H9 (cell line): Measurements from ENCODE around the gene CDH5. TPM values are rescaled to one million over a fixed set of nuclear protein-coding genes. Genes with fewer than 3 reads are reported as not detected.

ENCODE experiments used
- DNase-seq: peaks from one replicate; pipeline ENCODE4 v3.0.0-alpha.2; 2017
- H2AFZ ChIP-seq: one replicate; pipeline ENCODE4 v1.6.1; 2013; ENCODE audit warnings: mild to moderate bottlenecking, low read length, control low read depth, moderate library complexity
- H2AK5ac ChIP-seq: 2 replicates; pipeline ENCODE4 v1.6.1; 2013; ENCODE audit warnings: low read length, control low read depth, mixed read lengths; ENCODE audit not compliant: insufficient read length
- H2BK120ac ChIP-seq: one replicate; pipeline ENCODE4 v1.6.1; 2013; ENCODE audit warnings: low read depth, mild to moderate bottlenecking, low read length, control low read depth, inconsistent platforms; ENCODE audit not compliant: poor library complexity, severe bottlenecking
- H2BK12ac ChIP-seq: 2 replicates; pipeline ENCODE4 v1.6.1; 2013; ENCODE audit warnings: low read length, control low read depth, mixed read lengths, low read depth; ENCODE audit not compliant: insufficient read length
- H2BK15ac ChIP-seq: 2 replicates; pipeline ENCODE4 v1.6.1; 2013; ENCODE audit warnings: low read depth, low read length, control low read depth
- H2BK20ac ChIP-seq: one replicate; pipeline ENCODE4 v1.6.1; 2013; ENCODE audit warnings: low read depth, mild to moderate bottlenecking, low read length, control low read depth, inconsistent platforms; ENCODE audit not compliant: poor library complexity, severe bottlenecking
- H2BK5ac ChIP-seq: 2 replicates; pipeline ENCODE4 v1.6.1; 2013; ENCODE audit warnings: low read length, control low read depth, mixed read lengths; ENCODE audit not compliant: insufficient read length
- H3K14ac ChIP-seq: 2 replicates; pipeline ENCODE4 v1.6.1; 2013; ENCODE audit warnings: low read length, control low read depth; ENCODE audit not compliant: insufficient read depth
- H3K18ac ChIP-seq: 2 replicates; pipeline ENCODE4 v1.6.1; 2013; ENCODE audit warnings: low read depth, mild to moderate bottlenecking, mixed read lengths, low read length, control low read depth; ENCODE audit not compliant: insufficient read length
- H3K23ac ChIP-seq: 2 replicates; pipeline ENCODE4 v1.6.1; 2013; ENCODE audit warnings: low read length, control low read depth, mixed read lengths, low read depth; ENCODE audit not compliant: insufficient read length
- H3K23me2 ChIP-seq: 2 replicates; pipeline ENCODE4 v1.6.1; 2013; ENCODE audit warnings: low read depth, mild to moderate bottlenecking, mixed read lengths, low read length, control low read depth; ENCODE audit not compliant: insufficient read length, poor library complexity, severe bottlenecking
- H3K27ac ChIP-seq: 2 replicates; pipeline ENCODE4 v1.5.1; 2013; ENCODE audit warnings: low read length, control low read depth, mixed read lengths, low read depth; ENCODE audit not compliant: insufficient read length
- H3K27me3 ChIP-seq: 2 replicates; pipeline ENCODE4 v1.6.1; 2013; ENCODE audit warnings: low read length, control low read depth, inconsistent platforms; ENCODE audit not compliant: insufficient read depth
- H3K4ac ChIP-seq: 2 replicates; pipeline ENCODE4 v1.6.1; 2013; ENCODE audit warnings: low read depth, mild to moderate bottlenecking, control low read depth, inconsistent platforms, low read length, moderate library complexity
- H3K4me1 ChIP-seq: 2 replicates; pipeline ENCODE4 v1.6.1; 2013; ENCODE audit warnings: low read length, control low read depth, inconsistent platforms; ENCODE audit not compliant: insufficient read depth
- H3K4me2 ChIP-seq: 2 replicates; pipeline ENCODE4 v1.6.1; 2013; ENCODE audit warnings: low read length, control low read depth, mixed read lengths; ENCODE audit not compliant: insufficient read length, insufficient read depth
- H3K56ac ChIP-seq: 2 replicates; pipeline ENCODE4 v1.6.1; 2013; ENCODE audit warnings: low read depth, mild to moderate bottlenecking, mixed read lengths, low read length, control low read depth; ENCODE audit not compliant: insufficient read length
- H3K79me1 ChIP-seq: 2 replicates; pipeline ENCODE4 v1.6.1; 2013; ENCODE audit warnings: low read depth, mild to moderate bottlenecking, moderate library complexity, low read length, control low read depth, inconsistent platforms; ENCODE audit not compliant: insufficient read depth, poor library complexity, severe bottlenecking
- H3K79me2 ChIP-seq: 2 replicates; pipeline ENCODE4 v1.6.1; 2013; ENCODE audit warnings: low read length, control low read depth, inconsistent platforms; ENCODE audit not compliant: insufficient read depth
- H3K9ac ChIP-seq: 2 replicates; pipeline ENCODE4 v1.6.1; 2013; ENCODE audit warnings: low read length, control low read depth, mixed read lengths; ENCODE audit not compliant: insufficient read length; ENCODE audit errors: extremely low read depth
- H3K9me3 ChIP-seq: one replicate; pipeline ENCODE4 v1.6.1; 2013; ENCODE audit warnings: low read depth, low read length, inconsistent platforms; ENCODE audit not compliant: control insufficient read depth
- H3T11ph ChIP-seq: one replicate; pipeline ENCODE4 v1.6.1; 2013; ENCODE audit warnings: mild to moderate bottlenecking, low read length, control low read depth, inconsistent platforms
- H4K20me1 ChIP-seq: one replicate; pipeline ENCODE4 v1.6.1; 2013; ENCODE audit not compliant: control insufficient read depth, insufficient read length, insufficient read depth
- H4K5ac ChIP-seq: 2 replicates; pipeline ENCODE4 v1.6.1; 2013; ENCODE audit warnings: low read depth, mild to moderate bottlenecking, mixed read lengths, low read length, control low read depth; ENCODE audit not compliant: insufficient read length
- H4K8ac ChIP-seq: replicated peaks from 2 replicates; pipeline ENCODE4 v1.6.1; 2013; ENCODE audit warnings: low read length, control low read depth, mixed read lengths, low read depth; ENCODE audit not compliant: insufficient read length
- H4K91ac ChIP-seq: 2 replicates; pipeline ENCODE4 v1.6.1; 2013; ENCODE audit warnings: low read depth, mild to moderate bottlenecking, moderate library complexity, mixed read lengths, low read length, control low read depth; ENCODE audit not compliant: insufficient read length
- H3K27ac Mint-ChIP-seq, 3 experiments: 2 replicates in 2 of 3; 3 replicates in 1 of 3; pipeline ENCODE4 v1.8.0; 2020 to 2021; ENCODE audit warnings: mixed read lengths in 3 of 3, mild to moderate bottlenecking in 1 of 3, moderate library complexity in 1 of 3
- H3K27me3 Mint-ChIP-seq: 2 replicates; pipeline ENCODE4 v1.8.0; 2021; ENCODE audit warnings: low read depth, mild to moderate bottlenecking, moderate library complexity, mixed read lengths
- H3K36me3 Mint-ChIP-seq, 3 experiments: 2 replicates in 2 of 3; 3 replicates in 1 of 3; pipeline ENCODE4 v1.8.0; 2020 to 2021; ENCODE audit warnings: low read depth in 3 of 3, mixed read lengths in 3 of 3; ENCODE audit not compliant: insufficient read depth in 1 of 3
- H3K4me1 Mint-ChIP-seq, 2 experiments: 2 replicates each; pipeline ENCODE4 v1.8.0; 2020; ENCODE audit warnings: mixed read lengths in 2 of 2
- H3K4me3 Mint-ChIP-seq, 2 experiments: 2 replicates in 1 of 2; 3 replicates in 1 of 2; pipeline ENCODE4 v1.8.0; 2020 to 2021; ENCODE audit warnings: mild to moderate bottlenecking in 2 of 2, mixed read lengths in 2 of 2, moderate library complexity in 1 of 2
- H3K9me3 Mint-ChIP-seq, 2 experiments: 2 replicates in 1 of 2; 3 replicates in 1 of 2; pipeline ENCODE4 v1.8.0; 2020; ENCODE audit warnings: mild to moderate bottlenecking in 2 of 2, mixed read lengths in 2 of 2, moderate library complexity in 1 of 2
- CTCF ChIP-seq: fragments of 200-600 bp; sonication (generic); conservative IDR thresholded peaks from 3 replicates; pipeline ENCODE4 v1.8.0; 2021; ENCODE audit warnings: antibody characterized with exemption, mild to moderate bottlenecking
- WGBS: extraction: QIAGEN DNeasy Blood & Tissue Kit; methylation state at CpG from one replicate; pipeline ENCODE4 v1.1.7; 2013; ENCODE audit warnings: missing lambda C conversion rate, low lambda C conversion rate, mixed read lengths; ENCODE audit not compliant: insufficient read length; ENCODE audit errors: extremely low coverage; 5-methylcytosine and 5-hydroxymethylcytosine counted together
- total RNA-seq: library from RNA; stranded (reverse); gene quantifications from 2 replicates; pipeline ENCODE4 v1.2.1, GENCODE V29; 2021

The CDH5 gene
- total RNA-seq, 1 experiment from 2014 or later = 0.20 TPM

GRCh38 chr16:66408163-66409048 lies 41.9 kb downstream of the CDH5 start:
- DNase-seq = no peak
- H3K9ac ChIP-seq = no peak overlapping the region

More at GRCh38 chr16:66408163-66409048, 41.9 kb downstream of the CDH5 start:
- no peak overlapping the region for H2BK12ac ChIP-seq
- H4K91ac ChIP-seq = no peak overlapping the region
- no peaks in the 10 kb centered on the region for H3K79me2 ChIP-seq
- H3K4me2 ChIP-seq = no peak overlapping the region
- Mint-ChIP-seq H3K27me3 (peaks cover 34% of the 10 kb centered on the region), H3K4me3 (no peak overlapping the region), H3K4me1 (peaks cover 6 to 12% of the 10 kb centered on the region in 2 experiments), H3K36me3 (peaks cover 0 to 4% (median 0%) of the 10 kb centered on the region in 3 experiments; a peak in 2 of 7 replicates), H3K9me3 (peaks cover 9 to 10% of the 10 kb centered on the region in 2 experiments; a peak in 4 of 5 replicates), H3K27ac (no peak overlapping the region)
- H2BK120ac ChIP-seq = no peak overlapping the region
- no peak overlapping the region for H3K14ac ChIP-seq
- H3K23me2 ChIP-seq = peaks cover 4% of the 10 kb centered on the region
- H3K27me3 ChIP-seq = no peaks in the 10 kb centered on the region
- no peaks in the 10 kb centered on the region for H3K9me3 ChIP-seq
- no peak for TF ChIP-seq CTCF
- H3T11ph ChIP-seq = no peak overlapping the region
- H3K18ac ChIP-seq = no peak overlapping the region
- no peak overlapping the region for H2AFZ ChIP-seq
- no peak overlapping the region for H2BK15ac ChIP-seq
- H3K4me1 ChIP-seq = peaks cover 3% of the 10 kb centered on the region; the same call in 1 of the 2 replicates
- no CpG with 5 or more reads among the region's 5 CpGs for WGBS
- no peak overlapping the region for H3K23ac ChIP-seq
- no peak overlapping the region for H4K5ac ChIP-seq
- no peaks in the 10 kb centered on the region for H3K79me1 ChIP-seq
- H3K27ac ChIP-seq = no peak overlapping the region
- no peak overlapping the region for H4K8ac ChIP-seq
- no peaks in the 10 kb centered on the region for H4K20me1 ChIP-seq
- no peak overlapping the region for H2BK5ac ChIP-seq
- H2BK20ac ChIP-seq = no peak overlapping the region
- no peak overlapping the region for H2AK5ac ChIP-seq
- no peak overlapping the region for H3K56ac ChIP-seq
- H3K4ac ChIP-seq = no peak overlapping the region
